ENCODE data around the gene SLC6A6.

DNA sequence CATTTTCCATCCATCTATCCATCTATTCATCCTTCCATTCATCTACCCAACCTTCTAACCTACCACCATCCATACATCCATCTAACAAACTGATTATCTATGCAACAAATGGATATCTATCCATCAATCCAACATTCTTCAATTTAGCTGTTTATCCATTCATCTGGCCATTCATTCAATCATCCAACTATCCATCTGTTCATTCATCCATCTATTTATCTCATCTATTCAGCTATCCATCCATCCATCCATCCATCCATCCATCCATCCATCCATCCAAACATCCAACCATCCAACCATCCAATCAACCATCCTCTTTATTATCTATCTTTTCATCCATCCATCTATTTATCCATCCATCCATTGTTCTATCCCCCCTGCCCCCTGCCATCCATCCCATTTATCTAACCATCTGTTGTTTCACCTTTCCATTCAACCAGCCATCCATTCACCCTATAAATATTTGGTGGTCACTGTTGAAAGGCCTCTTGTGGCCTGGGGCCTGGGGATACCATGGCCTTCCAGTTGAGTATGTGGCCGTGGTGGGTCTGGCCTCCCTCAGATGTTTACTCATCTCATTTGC lies 44.7 kb downstream of the SLC6A6 start:
- TF ChIP-seq, protein P1, sequence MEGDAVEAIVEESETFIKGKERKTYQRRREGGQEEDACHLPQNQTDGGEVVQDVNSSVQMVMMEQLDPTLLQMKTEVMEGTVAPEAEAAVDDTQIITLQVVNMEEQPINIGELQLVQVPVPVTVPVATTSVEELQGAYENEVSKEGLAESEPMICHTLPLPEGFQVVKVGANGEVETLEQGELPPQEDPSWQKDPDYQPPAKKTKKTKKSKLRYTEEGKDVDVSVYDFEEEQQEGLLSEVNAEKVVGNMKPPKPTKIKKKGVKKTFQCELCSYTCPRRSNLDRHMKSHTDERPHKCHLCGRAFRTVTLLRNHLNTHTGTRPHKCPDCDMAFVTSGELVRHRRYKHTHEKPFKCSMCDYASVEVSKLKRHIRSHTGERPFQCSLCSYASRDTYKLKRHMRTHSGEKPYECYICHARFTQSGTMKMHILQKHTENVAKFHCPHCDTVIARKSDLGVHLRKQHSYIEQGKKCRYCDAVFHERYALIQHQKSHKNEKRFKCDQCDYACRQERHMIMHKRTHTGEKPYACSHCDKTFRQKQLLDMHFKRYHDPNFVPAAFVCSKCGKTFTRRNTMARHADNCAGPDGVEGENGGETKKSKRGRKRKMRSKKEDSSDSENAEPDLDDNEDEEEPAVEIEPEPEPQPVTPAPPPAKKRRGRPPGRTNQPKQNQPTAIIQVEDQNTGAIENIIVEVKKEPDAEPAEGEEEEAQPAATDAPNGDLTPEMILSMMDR (IDR thresholded peaks at IDR 0.05; ENCODE audit: low read depth, low read length, missing input control) = no peak
- TF ChIP-seq RXRA (IDR thresholded peaks at IDR 0.05) (no peak), TAF1 (conservative IDR thresholded peaks at IDR 0.05) (no peak), YY1 (IDR thresholded peaks at IDR 0.05) (no peak), SP1 (IDR thresholded peaks at IDR 0.05) (no peak)
- TF ChIP-seq, protein P2, sequence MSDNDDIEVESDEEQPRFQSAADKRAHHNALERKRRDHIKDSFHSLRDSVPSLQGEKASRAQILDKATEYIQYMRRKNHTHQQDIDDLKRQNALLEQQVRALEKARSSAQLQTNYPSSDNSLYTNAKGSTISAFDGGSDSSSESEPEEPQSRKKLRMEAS (IDR thresholded peaks at IDR 0.05) = no peak

All from liver (tissue), 3 donors.